Liver (tissue), 9 donors: ENCODE measurements around the gene OGA. TPM values are rescaled to one million over a fixed set of nuclear protein-coding genes. Genes with fewer than 3 reads are reported as not detected.

Experiments
- DNase-seq: peaks from one replicate; pipeline ENCODE4 v3.0.0-alpha.2; 2017; ENCODE audit warnings: low spot score
- H3K27ac ChIP-seq, 2 donors: one replicate each; pipeline ENCODE4 v1.7.0; 2013; ENCODE audit warnings: inconsistent platforms in 2 of 2, low read length in 2 of 2, control low read depth in 1 of 2, low read depth in 1 of 2, mild to moderate bottlenecking in 1 of 2
- H3K27me3 ChIP-seq, 4 donors: one replicate each; pipeline versions ENCODE4 v1.6.1 to v1.7.0; 2013; ENCODE audit warnings: low read length in 3 of 4, inconsistent platforms in 1 of 4, mild to moderate bottlenecking in 1 of 4, moderate library complexity in 1 of 4; ENCODE audit not compliant: control insufficient read depth in 4 of 4, insufficient read depth in 4 of 4
- H3K36me3 ChIP-seq, 4 donors: one replicate each; pipeline versions ENCODE4 v1.6.1 to v1.7.0; 2013; ENCODE audit warnings: low read length in 3 of 4, mild to moderate bottlenecking in 3 of 4, low read depth in 1 of 4, moderate library complexity in 1 of 4; ENCODE audit not compliant: control insufficient read depth in 4 of 4, insufficient read depth in 3 of 4
- H3K4me1 ChIP-seq, 4 donors: one replicate each; pipeline versions ENCODE4 v1.6.1 to v1.7.0; 2013; ENCODE audit warnings: low read length in 3 of 4, mild to moderate bottlenecking in 3 of 4, moderate library complexity in 1 of 4; ENCODE audit not compliant: control insufficient read depth in 4 of 4, insufficient read depth in 4 of 4
- H3K4me3 ChIP-seq, 3 donors: one replicate each; pipeline versions ENCODE4 v1.6.1 to v1.7.0; 2013; ENCODE audit warnings: low read length in 3 of 3, control low read depth in 1 of 3, low read depth in 1 of 3, mild to moderate bottlenecking in 1 of 3
- H3K9ac ChIP-seq, 2 donors: one replicate each; pipeline ENCODE4 v1.7.0; 2013; ENCODE audit warnings: low read length in 2 of 2, mild to moderate bottlenecking in 2 of 2, moderate library complexity in 2 of 2, control low read depth in 1 of 2, low read depth in 1 of 2
- H3K9me3 ChIP-seq, 4 donors: one replicate each; pipeline versions ENCODE4 v1.6.1 to v1.7.0; 2013; ENCODE audit warnings: low read length in 3 of 4; ENCODE audit not compliant: control insufficient read depth in 4 of 4
- ATF3 ChIP-seq: IDR thresholded peaks from 2 replicates; pipeline ENCODE4 v1.6.1; 2016; ENCODE audit warnings: antibody characterized with exemption
- FOXA1 ChIP-seq: IDR thresholded peaks from 2 replicates; pipeline ENCODE4 v1.6.1; 2016; ENCODE audit warnings: antibody characterized with exemption
- GABPA ChIP-seq, 2 donors: IDR thresholded peaks in 1 of 2; conservative IDR thresholded peaks in 1 of 2; 2 replicates each; pipeline ENCODE4 v1.6.1; 2016; ENCODE audit warnings: antibody characterized with exemption in 2 of 2, mild to moderate bottlenecking in 1 of 2, moderate library complexity in 1 of 2
- HNF4A ChIP-seq, 2 donors: conservative IDR thresholded peaks; 2 replicates each; pipeline ENCODE4 v1.6.1; 2016; ENCODE audit warnings: antibody characterized with exemption in 2 of 2, mild to moderate bottlenecking in 2 of 2
- HNF4G ChIP-seq: IDR thresholded peaks from 2 replicates; pipeline ENCODE4 v1.6.1; 2016; ENCODE audit warnings: antibody characterized with exemption
- JUND ChIP-seq, 2 donors: IDR thresholded peaks; 2 replicates each; pipeline ENCODE4 v1.6.1; 2016; ENCODE audit warnings: antibody characterized with exemption in 2 of 2
- MAX ChIP-seq: IDR thresholded peaks from 2 replicates; pipeline ENCODE4 v1.6.1; 2016; ENCODE audit warnings: antibody characterized with exemption
- RAD21 ChIP-seq, 2 donors: IDR thresholded peaks; 2 replicates each; pipeline ENCODE4 v1.6.1; 2016; ENCODE audit warnings: antibody characterized with exemption in 2 of 2, mild to moderate bottlenecking in 2 of 2
- REST ChIP-seq: IDR thresholded peaks from 2 replicates; pipeline ENCODE4 v1.6.1; 2016; ENCODE audit warnings: antibody characterized with exemption, mild to moderate bottlenecking
- RXRA ChIP-seq, 2 donors: IDR thresholded peaks; 2 replicates each; pipeline ENCODE4 v1.6.1; 2017 to 2018; ENCODE audit warnings: antibody characterized with exemption in 2 of 2, mild to moderate bottlenecking in 1 of 2
- TAF1 ChIP-seq: conservative IDR thresholded peaks from 2 replicates; pipeline ENCODE4 v1.6.1; 2016; ENCODE audit warnings: antibody characterized with exemption, mild to moderate bottlenecking
- YY1 ChIP-seq: IDR thresholded peaks from 2 replicates; pipeline ENCODE4 v1.6.1; 2016; ENCODE audit warnings: antibody characterized with exemption, mild to moderate bottlenecking
- ZBTB33 ChIP-seq: IDR thresholded peaks from 2 replicates; pipeline ENCODE4 v1.6.1; 2016; ENCODE audit warnings: antibody characterized with exemption
- WGBS: extraction: QIAGEN DNeasy Blood & Tissue Kit; methylation state at CpG from one replicate; pipeline ENCODE4 v1.1.7; 2013; 5-methylcytosine and 5-hydroxymethylcytosine counted together
- polyA plus RNA-seq, 2 donors: library from polyadenylated mRNA; stranded (reverse) in 1 of 2; unstranded in 1 of 2; fragments of 200-250 nt in 1 of 2; fragments of >200 nt in 1 of 2; fragmentation: Nextera tagmentation in 1 of 2; extraction: Ambion mirVana in 1 of 2; gene quantifications; one replicate each; pipeline versions ENCODE4 v1.2.1 to v1.2.3, GENCODE V29; 2013 to 2015
- total RNA-seq, 2 donors: library from RNA; depleted of rRNA; stranded (reverse); fragments of >200 nt; gene quantifications; one replicate each; pipeline ENCODE4 v1.2.3, GENCODE V29; 2014
- donor health status: healthy.
- donor health status: healthy.
- donor health status: healthy.
- donor health status: healthy.
- donor health status: healthy.

OGA gene
- total and polyA plus RNA-seq, 4 donors: 18.0 to 64.3 (median 41.4) TPM

- peaks cover 0 to 25% (median 8%) of the 10 kb centered on the region in 4 donors for H3K4me1 ChIP-seq
- 61% methylated on average over 4 of the region's 4 CpGs for WGBS
Observed at GRCh38 chr10:101832325-101832771, 14.1 kb upstream of the OGA start.

GRCh38 chr10:101831169-101831811 is 13.0 kb upstream of the OGA start:
- H3K9ac ChIP-seq: no peak overlapping the region
- WGBS: 80% methylated on average over 9 of the region's 9 CpGs
- H3K4me1 ChIP-seq: peaks cover 0 to 25% (median 8%) of the 10 kb centered on the region in 4 donors

More at GRCh38 chr10:101832325-101832771, 14.1 kb upstream of the OGA start:
- no peaks in the 10 kb centered on the region for H3K36me3 ChIP-seq
- DNase-seq: no peak
- H3K27me3 ChIP-seq: no peaks in the 10 kb centered on the region
- no peak overlapping the region for H3K9ac ChIP-seq
- no peak overlapping the region for H3K27ac ChIP-seq
- TF ChIP-seq HNF4G (no peak), RAD21 (IDR thresholded peaks at IDR 0.05) (no peak), GABPA (IDR thresholded peaks at IDR 0.05 in 1 of 2, conservative IDR thresholded peaks at IDR 0.05 in 1 of 2) (no peak), FOXA1 (no peak), HNF4A (conservative IDR thresholded peaks at IDR 0.05) (no peak), TAF1 (no peak), RXRA (IDR thresholded peaks at IDR 0.05) (no peak), ATF3 (no peak), ZBTB33 (no peak)
- H3K9me3 ChIP-seq: no peaks in the 10 kb centered on the region
- no peak overlapping the region for H3K4me3 ChIP-seq

More at GRCh38 chr10:101831169-101831811, 13.0 kb upstream of the OGA start:
- no peak for DNase-seq
- Histone ChIP-seq H3K4me3 (peak overlapping the region in 1 of 3 donors; percentile 54), H3K27me3 (no peaks in the 10 kb centered on the region), H3K36me3 (no peaks in the 10 kb centered on the region), H3K27ac (peak overlapping the region; percentile 11 to 74), H3K9me3 (no peaks in the 10 kb centered on the region)
- no peak for TF ChIP-seq GABPA (IDR thresholded peaks at IDR 0.05 in 1 of 2, conservative IDR thresholded peaks at IDR 0.05 in 1 of 2)
- TF ChIP-seq FOXA1: no peak
- no peak for TF ChIP-seq JUND (IDR thresholded peaks at IDR 0.05)
- TF ChIP-seq RAD21 (IDR thresholded peaks at IDR 0.05): no peak
- TF ChIP-seq RXRA (IDR thresholded peaks at IDR 0.05): no peak
- TF ChIP-seq MAX: no peak
- no peak for TF ChIP-seq REST
- no peak for TF ChIP-seq YY1
